AG09319 (cell line): ENCODE results near the gene SLC37A3.
"Not testable (repeated sequence)": the region's sequence is repeated elsewhere in the genome, so short reads cannot be mapped to it uniquely, and the experiment has no call there.

Source experiments
- DNase-seq: peaks from one replicate; pipeline ENCODE4 v3.0.0-alpha.2; 2010; ENCODE audit warnings: low read depth; ENCODE audit errors: extremely low read depth
- TF ChIP-seq, protein P1 (sequence below): IDR thresholded peaks from 2 replicates; pipeline ENCODE4 v1.5.1; 2011; ENCODE audit warnings: low read depth, mild to moderate bottlenecking, inconsistent platforms, low read length, moderate library complexity

The SLC37A3 gene

GRCh38 chr7:140433396-140433795 is 35.1 kb upstream of the SLC37A3 start:
- DNase-seq, result no peak
- TF ChIP-seq, protein P1, sequence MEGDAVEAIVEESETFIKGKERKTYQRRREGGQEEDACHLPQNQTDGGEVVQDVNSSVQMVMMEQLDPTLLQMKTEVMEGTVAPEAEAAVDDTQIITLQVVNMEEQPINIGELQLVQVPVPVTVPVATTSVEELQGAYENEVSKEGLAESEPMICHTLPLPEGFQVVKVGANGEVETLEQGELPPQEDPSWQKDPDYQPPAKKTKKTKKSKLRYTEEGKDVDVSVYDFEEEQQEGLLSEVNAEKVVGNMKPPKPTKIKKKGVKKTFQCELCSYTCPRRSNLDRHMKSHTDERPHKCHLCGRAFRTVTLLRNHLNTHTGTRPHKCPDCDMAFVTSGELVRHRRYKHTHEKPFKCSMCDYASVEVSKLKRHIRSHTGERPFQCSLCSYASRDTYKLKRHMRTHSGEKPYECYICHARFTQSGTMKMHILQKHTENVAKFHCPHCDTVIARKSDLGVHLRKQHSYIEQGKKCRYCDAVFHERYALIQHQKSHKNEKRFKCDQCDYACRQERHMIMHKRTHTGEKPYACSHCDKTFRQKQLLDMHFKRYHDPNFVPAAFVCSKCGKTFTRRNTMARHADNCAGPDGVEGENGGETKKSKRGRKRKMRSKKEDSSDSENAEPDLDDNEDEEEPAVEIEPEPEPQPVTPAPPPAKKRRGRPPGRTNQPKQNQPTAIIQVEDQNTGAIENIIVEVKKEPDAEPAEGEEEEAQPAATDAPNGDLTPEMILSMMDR, result no peak

- TF ChIP-seq, protein P1, result no peak
- DNase-seq, result no peak
Observed at GRCh38 chr7:140426130-140426529, 27.8 kb upstream of the SLC37A3 start.

- DNase-seq, result no peak
- TF ChIP-seq, protein P1, result no peak
Observed at GRCh38 chr7:140425718-140426117, 27.4 kb upstream of the SLC37A3 start.

- TF ChIP-seq, protein P1, result no peak
- no peak for DNase-seq
Observed at GRCh38 chr7:140423501-140423900, 25.2 kb upstream of the SLC37A3 start.

GRCh38 chr7:140421521-140421920 is 23.2 kb upstream of the SLC37A3 start:
- DNase-seq, result no peak
- TF ChIP-seq, protein P1, result no peak

GRCh38 chr7:140418653-140419052 is 20.3 kb upstream of the SLC37A3 start:
- TF ChIP-seq, protein P1, result no peak

DNA sequence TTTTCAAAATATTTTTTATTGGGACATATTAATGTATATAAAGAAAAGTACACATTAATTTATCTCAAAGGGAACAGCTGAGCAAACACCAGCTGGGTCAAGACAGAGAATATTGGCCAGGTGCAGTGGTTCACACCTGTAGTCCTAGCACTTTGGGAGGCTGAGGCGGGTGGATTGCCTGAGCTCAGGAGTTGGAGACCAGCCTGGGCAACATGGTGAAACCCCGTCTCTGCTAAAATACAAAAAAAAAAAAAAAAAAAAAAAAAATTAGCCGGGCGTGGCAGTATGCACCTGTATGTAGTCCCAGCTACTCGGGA is 19.8 kb upstream of the SLC37A3 start:
- not testable (repeated sequence) for DNase-seq

More at GRCh38 chr7:140418653-140419052, 20.3 kb upstream of the SLC37A3 start:
- no peak for DNase-seq

DNA sequence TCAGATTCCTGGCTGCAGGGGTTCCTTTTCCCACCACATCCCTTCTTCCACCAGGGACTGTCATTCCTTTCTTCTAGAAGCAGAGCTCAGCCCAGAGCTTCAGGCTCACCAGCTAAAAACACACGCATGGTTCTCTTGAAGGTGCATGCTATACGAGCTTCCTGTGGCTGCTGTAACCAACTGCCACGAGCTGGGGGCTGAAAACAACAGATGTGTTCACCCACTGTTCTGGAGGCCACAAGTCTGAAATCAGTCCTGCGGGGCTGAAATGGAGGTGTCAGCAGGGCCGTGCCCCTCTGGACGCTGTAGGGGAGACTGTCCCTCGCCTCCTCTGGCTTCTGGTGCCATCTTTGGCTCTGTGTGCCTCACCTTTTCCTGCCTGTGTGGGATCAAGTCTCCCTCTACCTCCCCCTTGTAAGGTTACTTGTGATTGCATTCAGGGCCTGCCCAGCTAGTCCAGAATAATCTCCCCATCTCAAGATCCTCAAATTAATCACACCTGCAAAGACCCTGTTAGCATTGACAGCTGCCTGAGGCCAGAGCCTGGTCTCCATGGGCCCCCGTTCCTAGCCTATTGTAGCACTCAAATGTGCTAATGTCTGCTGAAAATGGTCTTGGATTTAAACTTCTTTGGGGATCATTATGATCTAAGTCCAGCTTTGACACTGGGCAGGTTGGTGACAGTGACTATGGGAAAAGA is 19.3 kb upstream of the SLC37A3 start:
- no peak for DNase-seq
- TF ChIP-seq, protein P1, result no peak
